Stimulated activated CD8-positive, alpha-beta memory T cell treated with anti-CD3 and anti-CD28 coated beads, Interleukin-7, amount 100 ng/mL, for 48 hours (primary cell): ENCODE measurements around the gene ANKRD11.

Experiments
- DNase-seq, 2 donors: peaks; one replicate each; pipeline ENCODE4 v3.0.0-alpha.2; 2020; ENCODE audit warnings: low read depth in 1 of 2; ENCODE audit errors: extremely low read depth in 1 of 2

Gene ANKRD11

GRCh38 chr16:89289428-89290395 is 200.6 kb downstream of the ANKRD11 start:
- DNase-seq = peak; percentile 33 to 48

- no peak for DNase-seq
Observed at GRCh38 chr16:89288966-89289365, 201.4 kb downstream of the ANKRD11 start.

- no peak for DNase-seq
Observed at GRCh38 chr16:89288577-89288844, 201.8 kb downstream of the ANKRD11 start.

DNA sequence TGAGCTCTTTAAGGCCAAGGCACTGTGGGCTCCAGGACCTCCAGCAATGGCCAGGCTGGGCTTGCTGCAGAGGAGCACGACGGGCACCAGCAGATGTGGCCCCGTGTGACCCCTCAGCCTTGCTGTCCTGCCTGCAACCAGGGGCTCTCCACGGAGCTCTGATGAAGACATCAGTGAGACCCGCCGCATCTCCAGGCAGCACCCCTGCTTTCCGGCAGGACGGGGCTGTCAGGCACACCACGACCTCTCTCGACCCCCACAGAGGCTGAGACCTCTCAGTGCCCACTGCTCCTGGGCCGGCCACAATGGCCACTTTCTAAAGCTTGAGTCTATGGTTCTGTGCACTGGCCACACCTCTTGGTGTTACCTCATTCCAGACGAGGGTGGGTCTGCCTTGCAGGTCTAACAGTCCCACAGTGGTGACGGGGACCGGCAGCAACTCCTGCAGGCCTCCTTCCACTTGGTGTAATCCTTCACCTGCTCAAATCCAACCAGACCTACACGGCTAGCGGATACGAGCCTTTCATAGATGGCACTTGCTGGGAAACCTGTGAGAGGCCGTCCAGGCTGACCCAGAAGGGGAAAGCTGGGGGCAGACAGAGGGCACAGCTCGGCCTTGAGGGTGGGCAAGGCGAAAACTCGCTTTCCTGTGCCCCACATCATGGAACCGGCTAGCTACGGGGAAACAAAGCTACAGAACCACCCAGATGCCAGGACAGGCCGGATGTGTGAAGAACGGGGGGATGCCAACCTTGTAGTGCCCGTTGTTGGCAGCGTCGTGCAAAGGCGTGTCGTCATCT is 202.4 kb downstream of the ANKRD11 start:
- DNase-seq = no peak

DNA sequence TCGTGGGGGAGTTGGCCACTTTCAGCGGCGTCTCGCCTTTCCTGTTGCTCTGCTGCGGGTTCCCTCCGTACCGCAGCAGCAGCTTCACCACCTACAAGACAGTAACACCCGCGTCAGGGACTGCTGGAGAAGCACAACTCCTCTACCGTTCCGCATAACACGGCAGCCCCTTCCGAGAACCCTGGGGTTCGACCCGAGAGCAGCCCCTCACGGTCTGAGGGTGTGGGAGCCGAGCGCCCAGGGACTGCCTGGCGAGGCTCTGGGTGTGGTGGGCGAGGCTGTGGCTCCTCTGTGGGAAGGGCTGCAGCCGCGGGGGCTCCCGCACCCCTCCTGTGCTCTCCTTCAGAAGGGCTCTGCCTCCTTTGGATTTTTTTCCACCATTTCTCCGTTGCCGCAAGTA is 204.3 kb downstream of the ANKRD11 start:
- DNase-seq = no peak

GRCh38 chr16:89285381-89285780 is 205.0 kb downstream of the ANKRD11 start:
- DNase-seq = no peak

GRCh38 chr16:89283449-89283848 is 206.9 kb downstream of the ANKRD11 start:
- DNase-seq = no peak

DNA sequence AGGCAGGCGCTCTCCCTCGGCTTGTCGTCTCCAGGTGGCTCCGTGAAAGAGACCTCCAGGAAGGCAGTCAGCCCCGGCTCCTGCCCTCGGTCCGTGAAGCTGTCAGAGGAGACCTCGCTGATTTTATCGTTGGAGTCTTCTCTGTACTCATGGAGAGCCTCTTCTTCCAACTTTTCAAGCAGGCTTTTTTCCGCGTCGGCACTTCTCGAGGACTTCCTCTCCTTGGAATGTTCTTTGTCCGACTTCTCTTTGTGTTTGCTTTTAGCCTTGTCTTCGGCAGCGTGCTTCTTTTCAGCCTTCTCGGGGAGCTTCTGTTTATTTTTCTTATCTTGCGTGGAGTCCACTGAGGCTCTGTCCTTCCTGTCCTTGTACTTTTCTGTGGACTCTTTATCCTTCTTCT is 207.8 kb downstream of the ANKRD11 start:
- DNase-seq = no peak

DNA sequence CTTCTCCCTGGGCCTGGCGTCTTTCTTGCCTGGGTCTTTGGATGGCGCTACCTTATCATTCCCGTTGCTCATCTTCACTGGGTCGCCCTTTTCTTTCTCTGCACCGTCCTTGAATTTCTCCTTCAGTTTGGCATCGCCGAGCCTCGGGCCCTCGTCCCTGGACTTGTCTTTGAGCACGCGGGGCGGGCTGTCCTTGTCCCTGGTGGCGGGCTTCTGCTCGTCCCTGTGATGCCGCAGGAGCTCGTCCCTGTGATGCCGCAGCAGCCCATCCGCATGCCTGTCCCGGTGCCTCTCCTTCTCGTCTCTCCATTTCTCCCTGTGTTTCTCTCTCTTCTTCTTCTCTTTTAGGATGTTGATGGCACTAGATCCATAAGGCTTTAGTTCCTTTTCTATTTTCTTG is 208.5 kb downstream of the ANKRD11 start:
- no peak for DNase-seq

- DNase-seq = no peak
Observed at GRCh38 chr16:89281189-89281577, 209.2 kb downstream of the ANKRD11 start.

GRCh38 chr16:89280546-89281188 is 209.7 kb downstream of the ANKRD11 start:
- DNase-seq = no peak

DNA sequence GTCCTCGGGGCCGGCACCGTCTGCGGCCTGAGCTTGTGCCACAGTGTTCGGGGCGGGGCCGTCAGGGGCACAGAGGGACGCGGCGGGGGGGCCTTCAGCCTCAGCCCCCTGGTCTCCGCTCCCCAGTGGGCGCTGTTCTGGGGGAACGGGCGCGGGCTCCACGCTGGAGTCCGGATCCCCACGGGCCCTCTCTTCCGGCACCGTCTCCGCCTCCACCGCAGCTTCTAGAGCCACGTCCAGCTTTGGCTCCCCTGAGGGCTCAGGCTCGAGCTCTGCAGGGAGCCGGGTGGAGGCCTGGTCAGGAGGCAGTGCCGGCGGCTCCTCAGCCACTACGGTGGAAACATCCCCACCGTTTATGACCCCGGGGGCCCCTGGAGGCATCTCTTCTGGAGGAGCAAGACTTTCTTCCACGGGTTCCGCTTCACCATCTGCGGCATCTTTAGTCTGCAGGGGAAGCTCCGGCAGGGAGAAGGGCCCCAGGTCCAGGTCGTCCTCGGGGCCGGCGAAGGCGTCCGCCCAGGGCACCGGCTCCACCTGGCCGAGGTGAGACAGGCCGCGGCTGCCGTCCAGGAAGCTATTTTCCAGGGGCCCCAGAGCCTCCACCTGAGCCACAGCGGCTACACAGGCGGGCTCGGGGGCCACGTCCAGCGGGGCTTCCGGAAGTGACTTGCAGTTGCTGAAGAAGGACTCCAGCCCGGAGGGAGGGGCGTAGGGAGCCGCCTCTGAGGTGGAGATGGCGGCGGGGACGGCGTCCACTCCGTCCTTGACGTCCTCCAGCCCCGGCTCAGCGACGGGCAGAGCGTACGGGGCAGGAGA is 210.5 kb downstream of the ANKRD11 start:
- DNase-seq = no peak

GRCh38 chr16:89278441-89279240 is 211.7 kb downstream of the ANKRD11 start:
- no peak for DNase-seq

DNA sequence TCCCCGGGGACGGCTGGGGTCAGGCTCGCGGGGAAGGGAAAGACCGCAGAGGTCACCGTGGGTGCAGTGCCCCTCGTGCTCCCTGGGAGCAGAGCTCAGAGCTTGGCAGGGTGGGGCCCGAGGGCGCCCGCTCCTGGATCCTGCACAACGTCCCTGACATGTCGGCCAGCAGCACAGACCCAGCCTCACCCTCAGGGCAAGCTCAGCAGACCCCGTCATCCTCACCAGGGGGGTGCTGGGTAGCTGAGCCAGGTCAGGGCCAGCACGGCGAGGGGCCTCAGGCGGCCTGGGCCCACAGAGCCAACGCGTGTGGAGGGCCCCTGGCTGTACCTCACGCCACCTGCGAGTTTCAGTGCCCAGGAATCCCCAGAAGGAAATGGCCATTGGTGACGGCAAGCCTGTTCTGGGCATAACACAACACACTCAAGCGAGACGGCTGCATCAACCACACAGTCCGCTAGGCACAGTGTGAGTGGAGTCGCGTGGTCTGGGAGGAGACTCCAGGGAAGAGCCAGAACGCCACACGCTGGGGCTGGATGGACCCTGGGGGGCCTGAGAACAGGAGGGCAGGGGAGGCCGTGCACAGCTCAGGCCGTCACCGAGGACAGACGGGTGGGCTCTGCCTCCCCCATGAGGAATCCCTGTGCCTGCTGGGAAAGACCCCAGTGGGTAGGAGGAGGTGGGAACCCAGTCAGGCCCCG is 212.6 kb downstream of the ANKRD11 start:
- no peak for DNase-seq

- DNase-seq = no peak
Observed at GRCh38 chr16:89277049-89277448, 213.3 kb downstream of the ANKRD11 start.

- DNase-seq = no peak
Observed at GRCh38 chr16:89275837-89276720, 214.3 kb downstream of the ANKRD11 start.

GRCh38 chr16:89275284-89275584 is 215.1 kb downstream of the ANKRD11 start:
- DNase-seq = no peak

DNA sequence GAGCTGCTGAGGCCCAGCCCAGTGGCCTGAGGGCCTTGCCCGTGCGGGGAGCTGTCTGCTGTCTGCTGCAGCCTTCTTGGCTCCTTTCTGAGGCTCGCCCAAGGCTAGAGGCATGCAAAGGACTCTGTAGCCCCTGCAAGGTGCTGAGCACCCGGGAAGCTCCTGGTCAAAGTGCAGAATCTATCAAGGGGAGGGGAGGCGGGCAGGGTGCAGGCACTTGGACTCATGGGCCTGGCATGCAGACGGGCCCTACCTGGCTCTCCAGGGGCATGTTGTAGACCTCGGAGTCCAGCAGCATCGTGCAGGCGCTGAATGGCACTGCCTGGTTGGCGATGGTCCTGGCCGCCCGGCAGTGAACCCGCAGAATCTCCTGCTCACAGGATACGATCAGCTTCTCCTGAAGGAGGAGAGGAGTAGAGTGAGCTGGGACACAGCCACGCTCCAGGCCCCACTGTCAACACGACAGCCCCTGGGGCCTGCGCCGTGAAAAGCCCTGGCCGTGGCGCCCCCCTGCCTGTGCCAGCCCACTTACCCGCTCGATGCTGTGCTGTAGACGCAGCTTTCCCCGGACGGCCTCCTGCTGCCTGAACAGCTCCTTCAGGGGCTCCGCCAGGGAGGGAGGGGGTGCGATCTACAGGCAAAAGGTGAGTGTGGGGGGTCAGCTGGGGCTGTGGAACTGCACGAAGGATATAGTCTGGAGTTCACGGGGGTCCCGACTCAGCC is 215.6 kb downstream of the ANKRD11 start:
- DNase-seq = no peak
